WERI-Rb-1 (cell line): ENCODE data around the gene SLC66A3.

Source experiments
- DNase-seq: peaks from one replicate; pipeline ENCODE4 v3.0.0-alpha.2; 2020
- H3K27ac ChIP-seq: fragments of 250-450 bp; sonication (Bioruptor Pico); 2 replicates; pipeline ENCODE4 v1.5.1; 2020; ENCODE audit warnings: mild to moderate bottlenecking, moderate library complexity
- H3K27me3 ChIP-seq: fragments of 250-450 bp; sonication (Bioruptor Pico); 2 replicates; pipeline ENCODE4 v1.5.1; 2021; ENCODE audit warnings: mild to moderate bottlenecking, low read depth, moderate library complexity; ENCODE audit not compliant: insufficient read depth, severe bottlenecking
- H3K36me3 ChIP-seq: fragments of 250-450 bp; sonication (Bioruptor Pico); 2 replicates; pipeline ENCODE4 v1.5.1; 2020; ENCODE audit warnings: mild to moderate bottlenecking, moderate library complexity
- H3K4me3 ChIP-seq: 2 replicates; pipeline ENCODE4 v1.5.1; 2011; ENCODE audit warnings: low read depth, mild to moderate bottlenecking, control low read depth, low read length
- H3K9me3 ChIP-seq: fragments of 250-450 bp; sonication (Bioruptor Pico); 2 replicates; pipeline ENCODE4 v1.5.1; 2021; ENCODE audit warnings: mild to moderate bottlenecking, moderate library complexity; ENCODE audit not compliant: severe bottlenecking
- CTCF ChIP-seq: IDR thresholded peaks from 2 replicates; pipeline ENCODE4 v1.5.1; 2011; ENCODE audit warnings: low read depth, mild to moderate bottlenecking, control low read depth, inconsistent platforms, low read length

SLC66A3 gene

GRCh38 chr2:11141319-11141718 lies 13.9 kb upstream of the SLC66A3 start:
- no peak for TF ChIP-seq CTCF

DNA sequence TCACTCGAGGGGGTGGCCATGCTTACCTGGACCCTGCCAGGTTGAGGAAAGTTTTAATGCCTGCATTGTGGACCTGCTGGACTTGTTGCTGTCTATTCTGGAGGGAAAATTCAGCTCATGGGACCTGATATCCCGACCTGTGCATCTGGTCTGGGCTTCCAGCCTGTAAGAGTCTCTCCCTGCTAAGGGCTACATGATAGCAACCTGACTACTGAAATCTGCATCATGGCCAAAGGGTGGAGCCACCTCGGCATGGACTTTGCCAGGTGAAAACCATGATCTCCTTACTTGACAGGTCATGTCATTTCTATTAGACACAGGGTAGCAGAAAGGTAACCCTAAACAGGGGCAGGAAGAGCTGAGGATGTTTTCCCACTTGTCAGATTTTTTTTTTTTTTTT lies 12.9 kb upstream of the SLC66A3 start:
- TF ChIP-seq CTCF = 0 out of 2 replicates have a peak, but pooled peaks have one; percentile 10

More at GRCh38 chr2:11141319-11141718, 13.9 kb upstream of the SLC66A3 start:
- no peak overlapping the region for H3K4me3 ChIP-seq
- H3K27ac ChIP-seq = no peak overlapping the region
- no peak for DNase-seq
- H3K36me3 ChIP-seq = no peaks in the 10 kb centered on the region
- no peaks in the 10 kb centered on the region for H3K9me3 ChIP-seq
- no peaks in the 10 kb centered on the region for H3K27me3 ChIP-seq

DNA sequence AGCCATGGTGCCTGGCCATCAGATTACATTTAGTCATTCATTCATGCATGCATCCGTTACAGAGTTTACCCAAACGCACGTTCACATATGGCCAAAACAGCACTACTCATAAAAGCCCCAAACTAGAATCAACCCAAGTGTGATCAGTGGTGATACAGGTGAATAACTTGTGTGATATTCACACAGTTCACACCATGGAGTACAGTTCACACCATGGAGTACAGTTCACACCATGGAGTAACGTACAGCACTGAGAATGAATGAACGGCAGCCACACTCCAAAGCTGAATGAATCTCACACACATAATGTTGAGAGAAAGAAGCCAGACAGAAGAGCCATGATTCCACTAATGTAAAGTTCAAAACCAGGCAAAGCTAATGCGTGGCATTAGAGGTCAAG lies 12.3 kb upstream of the SLC66A3 start:
- no peak for DNase-seq
- Histone ChIP-seq H3K27ac (no peak overlapping the region), H3K36me3 (no peaks in the 10 kb centered on the region), H3K4me3 (no peak overlapping the region), H3K9me3 (peaks cover 7% of the 10 kb centered on the region), H3K27me3 (no peaks in the 10 kb centered on the region)
- no peak for TF ChIP-seq CTCF

More for the DNA sequence above, 12.9 kb upstream of the SLC66A3 start:
- H3K4me3 ChIP-seq = no peak overlapping the region
- DNase-seq = no peak
- no peaks in the 10 kb centered on the region for H3K36me3 ChIP-seq
- peaks cover 2% of the 10 kb centered on the region for H3K9me3 ChIP-seq
- H3K27me3 ChIP-seq = no peaks in the 10 kb centered on the region
- H3K27ac ChIP-seq = no peak overlapping the region

GRCh38 chr2:11144077-11144737 lies 11.1 kb upstream of the SLC66A3 start:
- DNase-seq = no peak

DNA sequence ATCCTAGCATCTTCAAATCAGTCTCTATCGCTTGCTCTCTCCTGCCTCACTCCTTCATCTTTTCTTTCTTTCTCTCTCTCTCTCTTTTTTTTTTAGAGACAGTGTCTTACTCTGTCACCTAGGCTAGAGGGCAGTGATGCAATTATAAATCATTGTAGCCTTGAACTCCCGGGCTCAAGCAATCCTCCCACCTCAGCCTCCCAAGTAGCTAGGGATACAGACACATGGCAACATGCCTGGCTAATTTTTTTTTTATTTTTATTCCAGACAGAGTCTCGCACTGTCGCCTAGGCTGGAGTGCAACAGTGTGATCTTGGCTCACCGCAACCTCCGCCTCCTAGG lies 10.6 kb upstream of the SLC66A3 start:
- H3K27me3 ChIP-seq = no peaks in the 10 kb centered on the region
- peaks cover 7% of the 10 kb centered on the region for H3K9me3 ChIP-seq
- no peak for TF ChIP-seq CTCF
- no peak overlapping the region for H3K4me3 ChIP-seq
- no peak for DNase-seq
- H3K27ac ChIP-seq = no peak overlapping the region
- H3K36me3 ChIP-seq = no peaks in the 10 kb centered on the region

More at GRCh38 chr2:11144077-11144737, 11.1 kb upstream of the SLC66A3 start:
- TF ChIP-seq CTCF = no peak
- Histone ChIP-seq H3K4me3 (no peak overlapping the region), H3K9me3 (peaks cover 7% of the 10 kb centered on the region), H3K36me3 (no peaks in the 10 kb centered on the region), H3K27ac (no peak overlapping the region), H3K27me3 (no peaks in the 10 kb centered on the region)

GRCh38 chr2:11145350-11145749 lies 9.9 kb upstream of the SLC66A3 start:
- Histone ChIP-seq H3K4me3 (no peak overlapping the region), H3K27me3 (no peaks in the 10 kb centered on the region), H3K9me3 (peaks cover 7% of the 10 kb centered on the region), H3K27ac (no peak overlapping the region), H3K36me3 (no peaks in the 10 kb centered on the region)
- TF ChIP-seq CTCF = no peak
- no peak for DNase-seq
